LNCAP (cell line): Measurements from ENCODE around the gene ANTXR1.

Experiments used
- TF ChIP-seq, protein P1 (sequence below): fragments of 450-650 bp; IDR thresholded peaks from 2 replicates; pipeline ENCODE4 v1.5.1; 2017; ENCODE audit warnings: mild to moderate bottlenecking

ANTXR1 gene

DNA sequence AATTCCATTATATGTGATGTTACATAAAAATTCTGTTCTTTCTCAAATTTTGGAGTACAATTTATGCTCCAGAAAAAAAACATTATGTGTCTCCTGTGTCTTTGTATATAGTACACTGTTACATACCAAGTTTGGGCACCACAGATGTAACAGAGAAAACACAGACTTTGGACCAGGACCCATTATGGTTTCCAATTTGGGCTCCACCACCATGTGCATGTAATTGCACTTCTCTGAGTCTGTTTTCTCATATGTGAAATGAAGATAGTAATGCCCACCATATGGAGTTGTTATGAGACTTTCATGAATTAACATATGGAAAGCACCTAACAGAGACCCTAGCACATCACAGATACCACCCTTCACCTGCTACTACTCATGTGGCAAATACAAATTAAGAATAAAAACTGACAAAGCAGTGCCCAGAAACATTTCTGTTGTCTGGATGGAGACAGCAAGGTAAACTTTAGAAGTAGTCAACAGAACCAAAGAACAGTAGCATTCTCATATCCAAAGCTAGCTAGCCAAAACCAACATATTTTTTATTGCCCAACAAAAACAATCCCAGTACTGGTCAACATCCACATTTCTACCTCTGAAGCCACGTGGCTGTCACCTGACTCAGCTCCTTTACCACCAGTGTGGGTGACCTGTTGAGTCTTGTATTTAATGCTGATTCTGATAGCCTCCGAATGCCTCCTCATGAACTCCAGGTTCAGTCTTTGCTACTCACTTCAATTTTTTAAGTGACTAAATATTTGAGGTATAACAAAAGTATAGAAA is 42.9 kb downstream of the ANTXR1 start:
- TF ChIP-seq, protein P1, sequence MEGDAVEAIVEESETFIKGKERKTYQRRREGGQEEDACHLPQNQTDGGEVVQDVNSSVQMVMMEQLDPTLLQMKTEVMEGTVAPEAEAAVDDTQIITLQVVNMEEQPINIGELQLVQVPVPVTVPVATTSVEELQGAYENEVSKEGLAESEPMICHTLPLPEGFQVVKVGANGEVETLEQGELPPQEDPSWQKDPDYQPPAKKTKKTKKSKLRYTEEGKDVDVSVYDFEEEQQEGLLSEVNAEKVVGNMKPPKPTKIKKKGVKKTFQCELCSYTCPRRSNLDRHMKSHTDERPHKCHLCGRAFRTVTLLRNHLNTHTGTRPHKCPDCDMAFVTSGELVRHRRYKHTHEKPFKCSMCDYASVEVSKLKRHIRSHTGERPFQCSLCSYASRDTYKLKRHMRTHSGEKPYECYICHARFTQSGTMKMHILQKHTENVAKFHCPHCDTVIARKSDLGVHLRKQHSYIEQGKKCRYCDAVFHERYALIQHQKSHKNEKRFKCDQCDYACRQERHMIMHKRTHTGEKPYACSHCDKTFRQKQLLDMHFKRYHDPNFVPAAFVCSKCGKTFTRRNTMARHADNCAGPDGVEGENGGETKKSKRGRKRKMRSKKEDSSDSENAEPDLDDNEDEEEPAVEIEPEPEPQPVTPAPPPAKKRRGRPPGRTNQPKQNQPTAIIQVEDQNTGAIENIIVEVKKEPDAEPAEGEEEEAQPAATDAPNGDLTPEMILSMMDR = no peak

- TF ChIP-seq, protein P1 = no peak
These were observed 44.7 kb downstream of the ANTXR1 start for GRCh38 chr2:69057660-69058059.

DNA sequence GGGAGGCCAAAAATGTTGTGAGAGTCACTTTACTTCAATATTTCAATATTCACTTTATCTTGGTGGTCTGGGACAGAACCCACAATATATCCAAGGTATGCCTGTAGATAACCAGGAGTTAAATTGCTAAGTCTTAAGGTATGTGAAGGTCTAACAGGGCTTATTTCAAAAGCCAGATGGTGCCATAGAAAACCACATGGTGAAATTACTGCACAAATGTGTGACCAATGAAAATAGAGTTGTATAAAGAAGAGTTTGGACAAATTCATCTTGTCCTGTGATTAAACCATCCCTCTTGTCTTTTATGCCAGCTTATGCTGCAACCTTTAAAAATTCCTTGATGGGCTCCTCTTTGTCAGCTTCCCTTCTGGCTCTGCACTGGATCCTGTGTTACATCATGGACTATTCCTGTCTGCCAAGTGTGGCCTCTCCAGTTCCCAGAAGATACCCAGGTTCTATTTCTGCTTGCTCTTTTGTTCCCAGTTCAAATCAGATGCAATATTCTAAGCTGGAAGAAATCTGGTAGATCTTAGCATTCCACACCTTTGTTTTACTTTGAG is 46.8 kb downstream of the ANTXR1 start:
- TF ChIP-seq, protein P1 = no peak

GRCh38 chr2:69060938-69061501 is 48.0 kb downstream of the ANTXR1 start:
- TF ChIP-seq, protein P1 = no peak

- TF ChIP-seq, protein P1 = no peak
These were observed 48.5 kb downstream of the ANTXR1 start for GRCh38 chr2:69061525-69061924.

GRCh38 chr2:69062307-69062962 is 49.5 kb downstream of the ANTXR1 start:
- TF ChIP-seq, protein P1 = no peak

DNA sequence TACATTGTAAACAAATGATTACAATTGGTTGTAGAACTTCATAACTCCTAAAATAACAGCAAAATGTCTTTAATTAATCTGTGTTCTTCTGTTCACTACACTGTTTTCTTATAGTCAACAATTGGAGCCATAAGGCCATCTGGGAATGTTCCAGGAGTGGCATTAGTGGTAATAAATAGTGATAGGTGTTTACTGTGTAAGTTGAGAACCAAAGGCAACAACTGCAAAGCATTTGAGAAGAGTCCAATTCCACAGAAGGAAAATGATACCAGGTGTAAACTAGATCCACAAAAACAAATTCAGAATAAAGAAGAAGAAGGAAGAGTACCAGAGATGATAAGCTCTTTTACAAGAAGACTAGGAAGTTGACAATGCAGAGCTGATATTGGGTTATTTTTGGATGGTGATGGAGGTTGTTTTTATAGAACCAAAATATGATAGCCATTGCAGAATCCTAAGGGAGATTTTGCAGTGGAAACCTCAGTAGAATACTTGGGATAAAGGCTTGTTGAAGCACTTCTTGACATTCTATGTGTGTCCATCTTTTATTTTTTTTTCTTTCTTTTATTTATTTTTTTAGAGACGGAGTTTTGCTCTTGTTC is 52.9 kb downstream of the ANTXR1 start:
- TF ChIP-seq, protein P1 = no peak
